GM21717 (cell line): ENCODE results near the gene VTI1A.

Experiments used
- ATAC-seq: cut with Tn5 transposase; IDR thresholded peaks from one replicate; pipeline ENCODE4 v1.9.1; 2021; ENCODE audit warnings: mild to moderate bottlenecking, moderate library complexity; ENCODE audit not compliant: unreplicated experiment

Gene VTI1A

GRCh38 chr10:112628951-112629609 is 182.1 kb downstream of the VTI1A start:
- ATAC-seq: no peak

GRCh38 chr10:112631501-112632400 is 184.7 kb downstream of the VTI1A start:
- ATAC-seq: no peak

- no peak for ATAC-seq
Observed at GRCh38 chr10:112634096-112634830, 187.2 kb downstream of the VTI1A start.

DNA sequence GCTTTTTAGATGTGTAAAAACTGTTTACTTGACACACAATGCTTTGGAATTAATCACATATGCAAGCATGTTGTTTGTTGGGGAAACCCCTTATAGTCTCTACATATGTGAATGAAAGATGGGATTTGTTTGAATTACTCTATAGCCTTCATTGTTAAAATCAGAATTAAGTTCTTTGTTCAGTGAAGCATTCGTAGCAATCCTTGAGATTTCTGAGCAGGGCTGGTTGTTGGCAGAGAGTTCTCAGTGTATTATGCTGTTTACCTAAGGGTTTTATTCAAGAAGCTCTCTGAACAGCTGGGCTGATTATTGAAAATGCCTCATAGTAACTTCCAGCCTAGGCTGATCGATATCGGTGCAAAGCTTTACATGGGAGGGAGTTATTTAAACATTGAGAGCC is 190.9 kb downstream of the VTI1A start:
- ATAC-seq: no peak

DNA sequence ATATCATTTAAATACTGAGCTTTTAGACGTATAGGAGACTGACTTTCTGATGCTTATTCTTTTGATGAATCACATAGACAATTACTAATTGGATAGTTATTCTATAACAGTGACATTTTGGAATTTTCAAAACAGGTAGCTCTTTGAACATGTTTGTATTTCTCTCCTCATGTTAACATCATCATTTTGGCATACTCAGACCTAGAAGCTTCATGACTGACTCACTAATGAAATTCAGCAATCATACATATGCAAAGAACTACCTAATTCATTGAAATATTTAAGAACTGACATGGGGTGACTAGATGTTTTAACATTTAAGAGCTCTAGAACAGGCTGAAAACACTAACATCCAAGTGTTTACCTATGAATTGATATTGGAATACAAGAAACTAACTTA is 192.3 kb downstream of the VTI1A start:
- ATAC-seq: no peak

GRCh38 chr10:112640638-112641037 is 193.6 kb downstream of the VTI1A start:
- no peak for ATAC-seq

- ATAC-seq: no peak
Observed at GRCh38 chr10:112643600-112644264, 196.7 kb downstream of the VTI1A start.

DNA sequence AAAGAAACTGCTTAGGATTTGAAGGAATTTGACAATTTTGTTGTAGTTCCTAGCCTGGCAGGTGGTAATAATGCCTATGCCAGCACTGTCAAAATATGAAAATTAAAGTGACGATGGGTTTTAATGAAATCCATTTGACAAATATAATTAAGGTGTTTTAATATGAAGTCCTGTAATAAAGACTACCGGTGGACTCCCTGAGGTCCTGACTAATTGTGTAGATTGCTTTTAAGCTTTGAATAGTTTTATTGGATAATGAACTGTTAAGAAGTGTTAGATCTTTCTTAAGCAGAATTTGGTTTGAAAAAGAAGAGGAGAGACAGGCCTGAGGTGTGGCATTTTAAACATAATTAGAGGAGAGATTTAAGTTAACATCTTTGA is 197.2 kb downstream of the VTI1A start:
- no peak for ATAC-seq

DNA sequence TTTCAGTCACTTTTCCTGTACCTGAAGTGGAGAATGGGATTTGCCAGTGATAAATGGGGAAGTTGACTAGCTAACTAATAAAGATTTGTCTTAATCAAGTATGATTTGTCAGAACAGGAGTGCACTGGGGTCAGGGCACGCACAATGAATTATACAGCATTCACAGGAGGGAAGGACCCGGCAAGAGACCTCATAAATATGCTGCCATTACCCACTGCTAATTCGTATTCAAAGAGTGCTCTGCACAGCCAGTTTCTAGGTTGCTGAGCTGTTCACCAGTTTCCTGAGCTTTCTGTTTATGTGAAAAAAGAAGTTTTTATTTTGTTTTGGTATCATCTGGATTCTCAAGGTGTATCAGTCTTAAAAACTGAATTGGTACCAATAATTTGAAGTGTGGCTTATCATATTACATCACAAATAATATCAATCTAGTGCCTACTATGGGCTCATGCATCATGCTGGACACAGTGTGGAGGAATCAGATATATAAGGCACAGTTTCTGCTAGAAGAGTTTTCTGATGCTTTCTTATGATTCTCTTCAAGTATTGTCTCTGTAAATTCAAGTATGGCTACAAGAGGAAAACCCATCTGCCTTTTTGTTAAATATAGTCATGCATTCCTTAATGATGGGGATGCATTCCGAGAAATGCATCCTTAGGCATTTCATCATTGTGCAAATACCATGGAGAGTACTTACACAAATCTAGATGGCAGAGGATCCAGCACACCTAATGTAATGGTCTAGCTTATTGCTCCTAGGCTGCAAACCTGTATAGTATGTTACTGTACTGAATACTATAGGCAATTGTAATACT is 202.2 kb downstream of the VTI1A start:
- no peak for ATAC-seq

DNA sequence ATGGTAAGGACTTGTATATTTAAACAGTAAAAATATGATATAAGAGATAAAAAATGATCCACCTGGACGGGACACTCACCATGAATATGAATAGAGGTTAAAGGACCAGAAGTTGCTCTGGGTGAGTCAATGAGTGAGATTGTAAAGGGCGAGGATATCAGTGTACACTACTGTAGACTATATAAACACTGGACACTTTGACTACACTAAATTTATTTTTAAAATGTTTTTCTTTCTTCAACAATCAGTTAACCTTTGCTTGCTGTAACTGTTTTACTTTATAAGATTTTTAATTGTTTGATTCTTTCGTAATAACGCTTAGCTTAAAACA is 202.8 kb downstream of the VTI1A start:
- ATAC-seq: no peak

GRCh38 chr10:112650588-112651030 is 203.6 kb downstream of the VTI1A start:
- no peak for ATAC-seq

DNA sequence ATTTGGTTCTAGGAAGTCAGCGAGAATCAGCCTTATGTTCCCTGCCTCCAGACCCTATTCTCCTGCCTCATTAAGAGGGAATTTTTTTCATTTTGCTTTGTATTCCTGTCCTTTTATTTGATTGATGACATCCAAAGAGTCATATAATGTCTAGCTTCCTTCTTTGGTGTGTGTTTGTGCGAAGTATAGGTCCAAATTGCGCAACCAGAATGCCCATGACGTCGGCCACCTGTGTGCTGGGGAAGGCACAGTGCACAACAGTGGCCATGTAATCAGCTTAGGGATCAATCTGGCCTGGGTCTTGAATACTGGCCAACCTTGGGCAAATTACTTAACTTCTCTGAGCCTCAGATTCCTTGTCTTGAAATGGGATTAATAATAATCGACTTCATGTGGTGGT is 206.2 kb downstream of the VTI1A start:
- no peak for ATAC-seq

DNA sequence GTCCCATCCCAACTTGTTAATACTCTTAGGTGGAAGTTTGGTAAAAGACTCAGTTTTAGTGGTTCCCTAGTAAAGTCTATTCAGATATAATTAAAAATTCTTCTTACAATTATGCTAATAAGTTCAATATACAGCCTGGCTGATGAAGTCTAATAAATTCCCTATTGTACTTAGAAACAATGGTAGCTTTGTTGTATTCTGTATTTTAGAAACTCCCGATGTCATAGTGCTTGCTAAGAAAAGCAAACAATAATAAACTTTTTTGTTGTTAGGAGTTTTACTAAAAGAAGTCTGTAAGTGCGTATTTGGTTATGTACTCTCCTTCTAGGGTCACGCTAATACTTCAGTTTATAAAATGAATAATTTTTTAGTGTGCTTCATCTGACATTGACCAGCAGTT is 206.8 kb downstream of the VTI1A start:
- no peak for ATAC-seq

GRCh38 chr10:112654794-112655193 is 207.8 kb downstream of the VTI1A start:
- no peak for ATAC-seq

- ATAC-seq: no peak
Observed at GRCh38 chr10:112655722-112656121, 208.7 kb downstream of the VTI1A start.

DNA sequence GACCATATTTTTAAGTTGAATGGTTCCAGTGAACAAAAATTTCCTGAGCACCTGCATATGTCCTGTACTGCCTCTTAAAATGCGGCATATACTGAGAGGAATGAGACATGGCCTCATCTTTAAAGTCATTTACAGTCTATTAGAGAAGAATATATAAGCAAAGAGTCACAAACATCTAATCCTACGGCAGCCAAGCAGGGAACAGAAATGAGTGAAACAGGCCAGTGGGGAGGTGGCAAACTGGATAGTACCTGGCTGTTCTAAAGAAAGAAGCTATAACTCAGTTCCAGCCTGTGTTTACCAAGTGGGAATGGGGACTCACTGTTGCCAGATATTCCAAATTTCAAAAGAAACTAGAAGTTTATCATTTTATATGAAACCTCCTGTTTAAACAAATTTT is 211.4 kb downstream of the VTI1A start:
- ATAC-seq: no peak

- ATAC-seq: no peak
Observed at GRCh38 chr10:112658900-112659638, 212.1 kb downstream of the VTI1A start.

DNA sequence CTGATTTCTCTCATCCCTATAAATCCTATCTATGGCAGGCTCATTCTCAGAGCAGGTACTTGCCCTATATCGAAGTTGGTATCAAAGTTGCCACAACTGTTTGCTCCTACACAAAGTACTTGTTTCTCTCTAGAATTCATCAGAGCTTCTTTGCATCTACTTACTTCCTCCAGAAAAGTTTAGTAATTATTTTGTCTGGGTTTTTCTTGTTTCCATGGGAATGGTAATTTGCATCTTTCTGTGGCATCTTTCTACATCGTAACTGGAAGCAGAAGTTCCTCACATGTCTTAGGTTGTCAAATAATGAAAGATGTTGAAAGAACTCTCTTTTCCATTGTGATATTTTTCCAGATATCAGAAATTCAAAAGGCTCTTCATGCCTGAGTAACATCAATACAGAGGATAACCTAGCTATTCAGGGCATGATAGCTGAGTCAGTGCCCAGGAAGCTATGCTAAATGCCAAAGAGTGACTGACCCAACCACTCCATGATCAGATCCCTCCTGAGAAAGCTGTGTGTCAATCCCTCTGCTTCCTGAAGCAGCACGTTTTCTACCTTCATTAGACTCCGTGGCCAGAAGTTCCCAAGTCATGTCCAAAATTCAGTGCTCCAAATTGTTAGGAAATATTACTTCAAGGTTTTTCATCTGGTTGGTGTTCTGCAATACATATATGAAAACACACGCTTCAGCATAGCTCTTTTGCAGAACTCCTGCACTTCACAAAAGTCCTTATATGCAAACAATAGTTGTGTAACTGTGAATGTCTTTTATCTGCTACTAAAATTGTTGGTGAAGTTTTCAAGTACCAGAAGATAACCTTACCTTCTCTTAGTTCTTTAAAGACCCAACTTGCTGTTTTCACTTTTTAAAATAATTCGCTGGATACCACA is 216.5 kb downstream of the VTI1A start:
- no peak for ATAC-seq

- ATAC-seq: no peak
Observed at GRCh38 chr10:112666094-112666493, 219.1 kb downstream of the VTI1A start.
